SU-DHL-6 (cell line): ENCODE data around the gene CPNE5.

Experiments used
- H2AFZ ChIP-seq: fragments of 200-600 bp; sonication (generic); 2 replicates; pipeline ENCODE4 v1.6.1; 2014; ENCODE audit warnings: low read depth, mild to moderate bottlenecking, moderate library complexity, mixed read lengths, antibody characterized with exemption, low read length; ENCODE audit not compliant: severe bottlenecking
- H3F3A ChIP-seq: fragments of 200-600 bp; shearing (Covaris generic); 2 replicates; pipeline ENCODE4 v1.6.0; 2016; ENCODE audit warnings: antibody characterized with exemption, mild to moderate bottlenecking; ENCODE audit not compliant: insufficient read depth
- H3K27ac ChIP-seq: fragments of 200-600 bp; sonication (generic); 2 replicates; pipeline ENCODE4 v1.5.1; 2016; ENCODE audit warnings: low read depth, mild to moderate bottlenecking, low read length, moderate library complexity, mixed read lengths
- H3K27me3 ChIP-seq: fragments of 200-600 bp; sonication (generic), shearing (Covaris generic); 2 replicates; pipeline ENCODE4 v1.6.0; 2014; ENCODE audit warnings: mild to moderate bottlenecking, low read length
- H3K36me3 ChIP-seq: fragments of 200-600 bp; sonication (generic); 2 replicates; pipeline ENCODE4 v1.6.1; 2014; ENCODE audit warnings: mild to moderate bottlenecking, low read length, mixed read lengths
- H3K4me2 ChIP-seq: fragments of 300-600, 200-600 bp; shearing (Covaris generic), sonication (generic); 2 replicates; pipeline ENCODE4 v1.6.0; 2014; ENCODE audit warnings: low read length, low read depth, mild to moderate bottlenecking; ENCODE audit not compliant: poor library complexity, severe bottlenecking
- H3K4me3 ChIP-seq: fragments of 200-600 bp; sonication (generic); 2 replicates; pipeline ENCODE4 v1.5.1; 2014; ENCODE audit warnings: antibody characterized with exemption, low read length, mild to moderate bottlenecking, mixed read lengths; ENCODE audit not compliant: insufficient read depth, poor library complexity, severe bottlenecking
- H3K79me2 ChIP-seq: fragments of 200-600 bp; sonication (generic); 2 replicates; pipeline ENCODE4 v1.6.1; 2014; ENCODE audit warnings: mild to moderate bottlenecking, low read length, moderate library complexity; ENCODE audit not compliant: insufficient read depth
- H3K9ac ChIP-seq: fragments of 200-600 bp; sonication (generic); 2 replicates; pipeline ENCODE4 v1.7.0; 2014; ENCODE audit warnings: mild to moderate bottlenecking, low read length
- H3K9me2 ChIP-seq: fragments of 200-600 bp; sonication (generic); replicated peaks from 2 replicates; pipeline ENCODE4 v1.6.1; 2014; ENCODE audit warnings: low read length; ENCODE audit not compliant: insufficient read depth
- H3K9me3 ChIP-seq: fragments of 200-600 bp; sonication (generic); 2 replicates; pipeline ENCODE4 v1.6.1; 2014; ENCODE audit warnings: low read length, mixed read lengths; ENCODE audit not compliant: insufficient read depth
- H4K20me1 ChIP-seq: fragments of 200-600 bp; sonication (generic); 2 replicates; pipeline ENCODE4 v1.6.1; 2014; ENCODE audit warnings: low read depth, mild to moderate bottlenecking, antibody characterized with exemption, low read length, moderate library complexity, mixed read lengths
- EZH2phosphoT487 ChIP-seq: fragments of 200-600 bp; sonication (generic), shearing (Covaris generic); conservative IDR thresholded peaks from 2 replicates; pipeline ENCODE4 v1.6.1; 2018; ENCODE audit warnings: mild to moderate bottlenecking, antibody characterized with exemption, low read length, moderate library complexity, mixed read lengths
- TF ChIP-seq, protein P1 (sequence below): fragments of 200-600 bp; sonication (generic); IDR thresholded peaks from one replicate; pipeline ENCODE4 v1.5.1; 2017; ENCODE audit warnings: antibody characterized with exemption, mild to moderate bottlenecking, low read length, moderate library complexity; ENCODE audit not compliant: insufficient read depth, poor library complexity, severe bottlenecking

Gene CPNE5

DNA sequence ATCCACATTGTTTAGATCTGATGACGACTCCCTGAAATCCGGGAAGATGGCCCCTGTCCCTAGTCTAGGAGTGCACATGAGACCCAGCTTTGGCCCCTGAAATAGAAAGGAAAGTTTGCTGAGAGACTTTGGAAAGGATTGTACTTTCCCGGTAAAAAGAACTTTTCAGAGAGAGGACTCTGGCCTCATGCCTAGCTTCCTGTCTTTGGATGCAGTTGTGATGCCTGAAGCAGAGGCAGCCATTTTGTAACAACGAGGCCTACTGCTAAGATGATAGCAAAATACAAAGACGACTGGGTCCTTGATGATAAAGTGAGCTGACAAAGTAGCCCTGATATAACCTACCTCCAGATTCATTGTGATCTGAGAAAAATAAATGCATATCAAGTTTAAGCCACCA lies 6.9 kb downstream of the CPNE5 start:
- no peak overlapping the region for H3K4me2 ChIP-seq
- no peak overlapping the region for H3K9ac ChIP-seq
- no peaks in the 10 kb centered on the region for H3K79me2 ChIP-seq
- no peaks in the 10 kb centered on the region for H4K20me1 ChIP-seq
- H3K4me3 ChIP-seq = no peak overlapping the region
- H3K27ac ChIP-seq = no peak overlapping the region
- no peaks in the 10 kb centered on the region for H3K36me3 ChIP-seq
- H3K9me2 ChIP-seq = no peaks in the 10 kb centered on the region
- H3K9me3 ChIP-seq = no peaks in the 10 kb centered on the region
- TF ChIP-seq, protein P1, sequence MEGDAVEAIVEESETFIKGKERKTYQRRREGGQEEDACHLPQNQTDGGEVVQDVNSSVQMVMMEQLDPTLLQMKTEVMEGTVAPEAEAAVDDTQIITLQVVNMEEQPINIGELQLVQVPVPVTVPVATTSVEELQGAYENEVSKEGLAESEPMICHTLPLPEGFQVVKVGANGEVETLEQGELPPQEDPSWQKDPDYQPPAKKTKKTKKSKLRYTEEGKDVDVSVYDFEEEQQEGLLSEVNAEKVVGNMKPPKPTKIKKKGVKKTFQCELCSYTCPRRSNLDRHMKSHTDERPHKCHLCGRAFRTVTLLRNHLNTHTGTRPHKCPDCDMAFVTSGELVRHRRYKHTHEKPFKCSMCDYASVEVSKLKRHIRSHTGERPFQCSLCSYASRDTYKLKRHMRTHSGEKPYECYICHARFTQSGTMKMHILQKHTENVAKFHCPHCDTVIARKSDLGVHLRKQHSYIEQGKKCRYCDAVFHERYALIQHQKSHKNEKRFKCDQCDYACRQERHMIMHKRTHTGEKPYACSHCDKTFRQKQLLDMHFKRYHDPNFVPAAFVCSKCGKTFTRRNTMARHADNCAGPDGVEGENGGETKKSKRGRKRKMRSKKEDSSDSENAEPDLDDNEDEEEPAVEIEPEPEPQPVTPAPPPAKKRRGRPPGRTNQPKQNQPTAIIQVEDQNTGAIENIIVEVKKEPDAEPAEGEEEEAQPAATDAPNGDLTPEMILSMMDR = no peak
- TF ChIP-seq EZH2phosphoT487 = no peak
- no peaks in the 10 kb centered on the region for H3F3A ChIP-seq
- H3K27me3 ChIP-seq = no peaks in the 10 kb centered on the region
- H2AFZ ChIP-seq = no peak overlapping the region

DNA sequence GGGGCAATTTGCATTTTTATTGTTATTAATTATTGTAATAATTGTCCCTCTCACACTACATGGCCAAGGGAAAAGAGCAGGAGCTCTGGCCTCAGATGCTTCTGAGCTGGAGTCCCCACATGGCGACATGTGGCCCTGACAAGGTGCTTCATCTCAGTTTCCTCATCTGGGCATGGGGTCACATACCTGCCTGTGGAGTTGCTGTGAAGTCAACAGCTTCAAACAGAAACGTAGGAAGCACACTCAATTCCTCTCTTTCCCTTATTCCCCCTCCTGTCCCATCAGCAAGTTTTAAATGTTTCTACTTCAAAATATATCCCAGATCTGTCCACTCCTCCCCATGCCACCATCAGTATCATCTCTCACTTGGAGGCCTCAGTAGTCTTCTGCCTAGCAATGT lies 8.7 kb downstream of the CPNE5 start:
- Histone ChIP-seq H3K4me3 (no peak overlapping the region), H3K27ac (no peak overlapping the region), H3K27me3 (no peaks in the 10 kb centered on the region), H2AFZ (no peak overlapping the region), H3K36me3 (no peaks in the 10 kb centered on the region), H3K4me2 (no peak overlapping the region), H3K9ac (no peak overlapping the region), H4K20me1 (no peaks in the 10 kb centered on the region), H3K9me3 (no peaks in the 10 kb centered on the region), H3F3A (no peaks in the 10 kb centered on the region), H3K9me2 (no peaks in the 10 kb centered on the region), H3K79me2 (no peaks in the 10 kb centered on the region)
- TF ChIP-seq, protein P1 = no peak

DNA sequence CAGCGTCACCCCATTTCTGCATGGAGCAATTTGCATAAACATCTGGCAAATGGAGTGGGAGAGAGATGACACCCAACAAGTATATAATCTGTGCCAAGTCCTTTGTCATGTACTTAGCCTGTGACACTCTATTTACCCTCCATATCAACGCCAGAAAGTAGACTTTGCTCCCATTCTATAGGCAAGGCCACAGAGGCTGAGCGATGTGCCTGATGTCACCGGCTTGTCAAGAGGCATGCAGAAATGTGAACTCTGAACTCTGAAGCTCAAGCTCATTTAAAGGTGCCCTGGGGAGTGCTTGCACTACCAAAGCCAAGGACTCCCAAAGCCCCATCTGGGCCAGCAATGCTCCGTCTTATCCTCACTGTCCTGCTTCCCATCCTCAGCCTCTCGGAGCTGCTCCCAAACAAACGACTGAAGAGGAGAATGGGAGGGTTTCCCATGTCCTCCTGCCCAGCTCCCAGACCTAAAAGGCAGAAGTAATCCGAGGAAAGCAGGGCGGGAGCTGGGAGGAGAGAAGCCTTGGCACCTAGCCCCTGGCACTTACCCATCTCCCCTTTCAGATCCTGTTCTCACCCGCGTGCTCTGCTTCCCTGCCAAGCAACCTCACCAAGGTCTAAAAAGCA lies 9.2 kb downstream of the CPNE5 start:
- Histone ChIP-seq H3K27me3 (no peaks in the 10 kb centered on the region), H4K20me1 (no peaks in the 10 kb centered on the region), H3K9me3 (no peaks in the 10 kb centered on the region), H3K4me2 (no peak overlapping the region), H3K9me2 (no peaks in the 10 kb centered on the region), H2AFZ (no peak overlapping the region), H3K79me2 (no peaks in the 10 kb centered on the region), H3K4me3 (no peak overlapping the region), H3K36me3 (no peaks in the 10 kb centered on the region), H3F3A (no peaks in the 10 kb centered on the region), H3K27ac (no peak overlapping the region), H3K9ac (no peak overlapping the region)
- TF ChIP-seq, protein P1 = no peak
- TF ChIP-seq EZH2phosphoT487 = no peak
